Hepatic stellate cell (primary cell): ENCODE data around the gene NUP37.
A peak's percentile ranks its signal among the peaks of the same experiment; 100 is the strongest.
"Not testable (repeated sequence)": the region's sequence is repeated elsewhere in the genome, so short reads cannot be mapped to it uniquely, and the experiment has no call there.

Experiments
- DNase-seq: peaks from one replicate; pipeline ENCODE4 v3.0.0; 2011; ENCODE audit warnings: low spot score

The NUP37 gene

DNA sequence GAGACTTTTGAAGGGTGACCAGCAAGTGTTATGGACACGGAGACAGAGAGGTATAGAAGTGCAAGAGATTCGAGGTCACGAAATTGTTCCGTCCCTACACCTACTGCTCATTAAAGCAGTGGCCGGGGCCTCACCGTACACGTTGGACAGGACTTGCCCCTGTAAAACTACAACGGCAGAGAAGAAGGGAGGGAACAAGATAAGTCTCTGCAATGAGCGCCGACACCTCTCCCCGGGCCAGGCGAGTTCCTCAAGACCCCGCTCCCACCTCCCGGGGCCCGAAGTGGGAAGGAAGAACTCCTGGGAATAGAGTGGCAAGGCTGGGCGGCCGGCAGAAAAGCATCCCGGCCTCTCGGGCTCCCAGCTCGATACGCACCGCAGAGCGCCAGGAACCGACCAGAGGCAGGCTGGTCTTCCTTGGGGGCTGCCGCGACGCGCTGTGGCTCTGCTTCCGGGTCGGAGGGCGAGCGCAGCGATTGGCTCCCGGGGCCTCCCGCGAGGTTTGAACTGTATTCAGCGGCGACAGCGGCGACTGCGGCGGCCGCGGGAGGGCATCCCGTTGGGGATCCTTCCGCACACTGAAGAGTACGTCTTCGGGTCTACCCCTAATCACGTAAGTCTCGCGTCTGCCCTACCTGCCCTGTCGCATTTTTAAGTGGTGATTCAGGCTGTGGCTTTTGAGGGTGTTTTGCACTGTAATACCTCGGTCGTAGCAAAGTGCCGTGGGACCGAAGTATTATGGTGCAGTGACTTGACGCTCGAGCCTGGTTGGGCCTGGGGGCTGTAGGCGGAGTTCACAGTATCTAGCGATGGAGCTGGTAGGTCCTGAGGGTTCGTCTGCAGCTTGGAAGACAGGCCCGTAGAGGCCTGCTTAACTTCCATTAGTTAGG, at the start of gene NUP37, which contains the start of gene PARPBP:
Gene NUP37 (minus strand): TSS at position 441 of the 890 bp plus-strand sequence. CDS start 1,596 bp downstream, outside the sequence.
Gene PARPBP (plus strand): TSS at position 510 of the 890 bp plus-strand sequence. CDS start 3,706 bp downstream, outside the sequence.
- peak; percentile 85 for DNase-seq

DNA sequence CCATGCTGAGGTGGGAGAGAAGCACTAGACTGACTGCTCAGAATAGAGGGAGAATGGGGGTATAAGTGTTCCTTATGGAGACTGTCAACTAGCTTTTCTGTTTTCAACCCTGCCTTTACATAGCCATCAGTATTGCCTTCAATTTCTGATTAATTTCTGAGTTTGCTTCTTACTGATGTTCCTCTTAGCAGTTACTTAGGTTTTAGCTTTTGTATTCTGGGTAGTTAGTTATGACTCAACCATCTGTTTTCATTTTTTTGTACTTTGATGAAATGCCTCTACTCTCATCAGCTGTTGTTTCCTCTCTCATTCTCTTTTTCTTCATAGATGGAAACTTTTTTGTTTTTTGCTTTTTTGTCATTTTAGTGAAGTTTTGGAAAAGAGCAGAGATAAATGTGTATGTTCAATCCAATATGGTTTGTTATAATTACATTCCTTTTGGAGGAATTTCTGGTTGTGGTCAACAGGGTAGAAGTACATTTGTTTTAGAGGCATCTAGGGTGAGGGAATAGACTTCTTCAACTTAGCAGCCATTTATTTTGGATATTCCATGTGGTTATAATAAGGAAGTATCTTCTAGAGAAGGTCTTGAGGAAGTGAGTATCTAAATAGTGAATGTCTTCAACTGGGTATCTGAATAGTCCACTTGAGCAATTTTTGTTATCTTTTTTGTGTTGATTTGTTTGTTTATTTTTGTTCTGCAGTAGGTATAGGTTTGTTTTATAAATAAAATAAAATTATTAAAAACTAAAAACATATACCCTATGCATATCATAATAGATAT, 48.1 kb upstream of the NUP37 start:
- no peak for DNase-seq

- no peak for DNase-seq
These were observed 43.5 kb upstream of the NUP37 start for GRCh38 chr12:102163383-102163782.

- not testable (repeated sequence) for DNase-seq
These were observed 35.3 kb upstream of the NUP37 start for GRCh38 chr12:102155206-102155605.

- not testable (repeated sequence) for DNase-seq
These were observed 27.2 kb upstream of the NUP37 start for GRCh38 chr12:102147062-102147587.

GRCh38 chr12:102144221-102144620, 24.3 kb upstream of the NUP37 start:
- DNase-seq, result no peak

- not testable (repeated sequence) for DNase-seq
These were observed 23.0 kb upstream of the NUP37 start for GRCh38 chr12:102142866-102143373.

GRCh38 chr12:102137619-102138018, 17.7 kb upstream of the NUP37 start:
- DNase-seq, result not testable (repeated sequence)

- DNase-seq, result not testable (repeated sequence)
These were observed 11.5 kb upstream of the NUP37 start for GRCh38 chr12:102131442-102131841.

- not testable (repeated sequence) for DNase-seq
These were observed 10.8 kb upstream of the NUP37 start for GRCh38 chr12:102130720-102131119.

- not testable (repeated sequence) for DNase-seq
These were observed 1.4 kb upstream of the NUP37 start for GRCh38 chr12:102121328-102121727.

DNA sequence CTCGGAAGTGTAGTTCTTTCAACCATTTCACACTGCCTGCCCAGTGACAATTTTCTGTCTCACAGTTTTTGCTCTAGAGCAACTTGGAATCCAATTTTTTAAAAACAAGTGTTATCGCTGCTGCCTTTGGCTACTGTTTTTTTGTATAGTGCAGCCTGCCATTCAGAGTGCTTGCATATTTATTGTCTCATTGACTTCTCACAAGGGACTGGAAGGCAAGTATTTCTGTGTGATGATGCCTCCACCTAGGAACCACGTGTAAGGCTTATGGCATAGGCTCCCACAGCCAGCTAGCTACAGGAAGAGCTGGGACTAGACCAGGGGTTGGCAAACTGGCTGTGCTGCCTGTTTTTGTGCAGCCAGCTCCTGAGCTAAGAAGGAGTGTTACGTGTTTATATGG, 972 bp upstream of the NUP37 start:
- peak; percentile 19 for DNase-seq

DNA sequence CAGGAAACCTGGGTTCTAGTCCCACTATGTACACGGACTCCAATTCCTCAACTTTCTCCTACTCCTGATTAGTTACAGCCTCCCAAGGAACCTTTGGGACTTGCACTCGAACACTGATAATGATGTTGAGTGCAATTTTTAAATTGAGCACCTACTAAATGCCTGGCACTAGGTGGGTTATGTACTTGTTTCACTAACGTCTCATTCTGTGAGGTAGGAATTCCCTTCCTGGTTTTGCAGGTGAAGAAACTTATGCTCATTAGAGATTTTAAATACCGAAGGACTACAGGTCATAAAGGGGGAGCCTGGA, 605 bp upstream of the NUP37 start:
- no peak for DNase-seq

GRCh38 chr12:102118874-102119273, 1.0 kb downstream of the NUP37 start:
- DNase-seq, result no peak

GRCh38 chr12:102116392-102116791, 3.5 kb downstream of the NUP37 start:
- DNase-seq, result no peak

GRCh38 chr12:102114212-102114611, 5.7 kb downstream of the NUP37 start:
- DNase-seq, result no peak

DNA sequence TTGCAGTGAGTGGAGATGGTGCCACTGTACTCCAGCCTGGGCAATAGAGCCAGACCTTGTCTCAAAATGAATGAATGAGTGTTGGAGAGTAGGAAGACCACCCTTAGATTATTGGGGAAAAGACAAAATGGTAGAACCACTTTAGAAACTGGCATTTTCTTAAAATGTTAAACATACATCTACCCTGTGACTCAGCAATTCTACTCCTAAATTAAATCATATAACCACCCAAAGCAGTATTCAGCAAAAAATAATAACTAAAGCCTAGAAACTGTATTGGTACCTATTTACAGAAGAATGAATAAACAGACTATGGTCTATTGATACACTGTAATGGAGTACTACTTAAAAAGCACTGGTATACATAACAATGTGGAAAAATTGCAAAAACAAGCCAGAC, 9.1 kb downstream of the NUP37 start:
- DNase-seq, result no peak

DNA sequence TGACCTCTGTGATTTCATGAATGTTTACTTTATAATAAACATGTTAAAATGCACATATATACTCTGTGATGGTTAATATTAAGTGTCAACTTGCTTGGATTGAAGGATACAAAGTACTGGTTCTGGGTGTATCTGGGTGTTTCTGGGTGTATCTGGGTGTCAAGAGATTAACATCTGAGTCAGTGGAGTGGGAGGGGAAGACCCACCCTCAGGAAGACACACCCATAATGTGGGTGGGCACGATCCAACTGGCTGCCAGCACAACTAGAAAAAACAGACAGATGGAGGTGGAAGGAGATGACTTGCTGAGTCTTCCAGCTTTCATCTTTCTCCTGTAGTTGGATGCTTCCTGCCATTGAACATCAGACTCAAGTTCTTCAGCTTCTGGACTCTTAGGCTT, 11.9 kb downstream of the NUP37 start:
- DNase-seq, result no peak

GRCh38 chr12:102106905-102107304, 13.0 kb downstream of the NUP37 start:
- no peak for DNase-seq

GRCh38 chr12:102096855-102097254, 23.1 kb downstream of the NUP37 start:
- no peak for DNase-seq

DNA sequence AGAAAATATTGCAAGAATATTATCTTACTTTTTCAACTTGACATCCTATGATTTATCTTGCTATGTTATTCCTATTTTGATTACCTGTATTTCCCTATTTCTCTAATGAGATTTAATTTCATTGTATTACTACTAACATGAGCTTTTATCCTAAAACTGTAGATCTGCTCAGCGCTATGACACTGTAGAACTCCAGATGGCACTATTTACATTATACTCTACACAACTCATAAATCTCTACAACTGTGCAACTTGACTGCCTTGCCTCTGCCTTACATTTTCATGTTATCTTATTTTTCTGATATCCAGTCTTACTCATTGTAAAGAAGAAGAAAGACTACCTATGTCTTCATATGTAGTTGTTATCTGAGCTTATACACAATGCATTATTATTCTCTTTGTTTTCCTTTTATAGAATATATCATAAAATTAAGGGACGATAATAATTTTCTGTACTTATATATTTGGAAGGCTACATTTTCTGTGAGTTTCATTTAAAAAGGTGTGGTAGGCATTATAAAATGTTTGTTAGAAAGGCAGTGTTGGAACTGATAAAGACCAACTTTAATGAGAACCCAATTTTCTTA, 24.1 kb downstream of the NUP37 start:
- DNase-seq, result peak; percentile 4

- peak; percentile 26 for DNase-seq
These were observed 26.6 kb downstream of the NUP37 start for GRCh38 chr12:102093319-102093718.
